Lower leg skin (tissue), 3 donors: Measurements from ENCODE around the gene DMRT1.

Experiments used
- CTCF ChIP-seq, 3 donors: fragments of 450-650 bp; IDR thresholded peaks; one replicate each; pipeline ENCODE4 v1.5.1; 2016; ENCODE audit warnings: antibody characterized with exemption in 3 of 3, mild to moderate bottlenecking in 3 of 3, moderate library complexity in 2 of 3
- POLR2A ChIP-seq, 2 donors: fragments of 450-650 bp; IDR thresholded peaks; one replicate each; pipeline ENCODE4 v1.6.1; 2016 to 2017; ENCODE audit warnings: antibody characterized with exemption in 2 of 2, mild to moderate bottlenecking in 1 of 2, moderate library complexity in 1 of 2

GRCh38 chr9:974031-974995 lies 132.8 kb downstream of the DMRT1 start:
- TF ChIP-seq POLR2A (IDR thresholded peaks at IDR 0.05) (no peak), CTCF (IDR thresholded peaks at IDR 0.05) (no peak)
